GM21528 (cell line): ENCODE results near the gene SOST.

ENCODE experiments used
- ATAC-seq: cut with Tn5 transposase; IDR thresholded peaks from one replicate; pipeline ENCODE4 v1.9.1; 2021; ENCODE audit warnings: mild to moderate bottlenecking, moderate library complexity; ENCODE audit not compliant: unreplicated experiment, low FRiP score

Gene SOST

GRCh38 chr17:43713494-43714162 is 45.0 kb downstream of the SOST start:
- ATAC-seq, result no peak

- no peak for ATAC-seq
These were observed 46.2 kb downstream of the SOST start for GRCh38 chr17:43712397-43712796.

- ATAC-seq, result no peak
These were observed 48.5 kb downstream of the SOST start for GRCh38 chr17:43710101-43710500.

GRCh38 chr17:43709210-43709609 is 49.4 kb downstream of the SOST start:
- ATAC-seq, result no peak

- ATAC-seq, result no peak
These were observed 51.4 kb downstream of the SOST start for GRCh38 chr17:43707184-43707583.

GRCh38 chr17:43706235-43706634 is 52.4 kb downstream of the SOST start:
- no peak for ATAC-seq
